PC-9 (cell line): ENCODE results near the gene SEMA3C.

ENCODE experiments used
- EZH2 ChIP-seq: fragments of 200-600 bp; sonication (generic); IDR thresholded peaks from 2 replicates; pipeline ENCODE4 v1.8.0; 2017; ENCODE audit warnings: antibody characterized with exemption, low read depth
- TF ChIP-seq, protein P1 (sequence below): fragments of 200-600 bp; sonication (generic); conservative IDR thresholded peaks from 2 replicates; pipeline ENCODE4 v1.6.1; 2017; ENCODE audit warnings: mixed run types, antibody characterized with exemption, mild to moderate bottlenecking, moderate library complexity

DNA sequence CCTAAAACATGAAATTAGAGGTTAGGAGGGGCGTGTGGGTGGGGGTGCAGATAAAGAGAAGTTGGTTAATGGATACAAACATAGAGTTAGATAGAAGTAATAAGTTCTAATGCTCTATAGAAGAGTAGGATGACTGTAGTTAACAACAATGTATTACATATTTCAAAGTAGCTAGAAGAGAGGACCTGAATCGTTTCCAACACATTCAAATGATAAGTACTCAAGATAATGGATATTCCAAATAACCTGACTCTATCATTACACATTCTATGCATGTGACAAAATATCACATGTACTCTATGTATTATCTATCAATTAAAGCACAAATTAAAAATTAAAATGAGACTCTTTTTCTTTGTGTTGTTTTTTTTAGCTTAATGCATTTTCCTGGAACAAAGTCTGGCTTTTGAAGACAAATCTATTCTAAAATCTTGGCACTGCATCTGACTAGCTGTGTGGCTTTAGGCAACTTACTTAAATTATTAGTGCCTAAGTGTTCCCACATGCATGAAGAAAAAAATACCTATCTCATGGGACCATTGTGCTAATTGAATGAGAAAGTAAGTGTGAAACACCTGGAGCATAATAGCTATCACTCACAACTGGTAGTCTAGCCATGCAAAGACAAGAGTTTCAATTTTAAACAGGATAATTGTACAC lies 75.7 kb downstream of the SEMA3C start:
- TF ChIP-seq, protein P1, sequence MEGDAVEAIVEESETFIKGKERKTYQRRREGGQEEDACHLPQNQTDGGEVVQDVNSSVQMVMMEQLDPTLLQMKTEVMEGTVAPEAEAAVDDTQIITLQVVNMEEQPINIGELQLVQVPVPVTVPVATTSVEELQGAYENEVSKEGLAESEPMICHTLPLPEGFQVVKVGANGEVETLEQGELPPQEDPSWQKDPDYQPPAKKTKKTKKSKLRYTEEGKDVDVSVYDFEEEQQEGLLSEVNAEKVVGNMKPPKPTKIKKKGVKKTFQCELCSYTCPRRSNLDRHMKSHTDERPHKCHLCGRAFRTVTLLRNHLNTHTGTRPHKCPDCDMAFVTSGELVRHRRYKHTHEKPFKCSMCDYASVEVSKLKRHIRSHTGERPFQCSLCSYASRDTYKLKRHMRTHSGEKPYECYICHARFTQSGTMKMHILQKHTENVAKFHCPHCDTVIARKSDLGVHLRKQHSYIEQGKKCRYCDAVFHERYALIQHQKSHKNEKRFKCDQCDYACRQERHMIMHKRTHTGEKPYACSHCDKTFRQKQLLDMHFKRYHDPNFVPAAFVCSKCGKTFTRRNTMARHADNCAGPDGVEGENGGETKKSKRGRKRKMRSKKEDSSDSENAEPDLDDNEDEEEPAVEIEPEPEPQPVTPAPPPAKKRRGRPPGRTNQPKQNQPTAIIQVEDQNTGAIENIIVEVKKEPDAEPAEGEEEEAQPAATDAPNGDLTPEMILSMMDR = no peak
- TF ChIP-seq EZH2 = no peak
